Measurements from ENCODE around the gene MAGEA11.

GRCh38 chrX:149713279-149714050 is 1.6 kb downstream of the MAGEA11 start:
- TF ChIP-seq TAF1 (IDR thresholded peaks at IDR 0.05; ENCODE audit: borderline replicate concordance, low read depth, low read length) (no peak), POLR2AphosphoS5 (IDR thresholded peaks at IDR 0.05; ENCODE audit: low read depth, low read length) (no peak), POLR2A (IDR thresholded peaks at IDR 0.05; ENCODE audit: low read depth, low read length) (no peak)

Data from GM12892 (cell line).